ENCODE data around the gene CRACR2A. TPM values are rescaled to one million over a fixed set of nuclear protein-coding genes. Genes with fewer than 3 reads are reported as not detected.

CRACR2A gene
- polyA plus RNA-seq, 3 donors, result 2.8 to 10.7 (median 5.8) TPM

GRCh38 chr12:3580094-3580749 lies 172.7 kb downstream of the CRACR2A start:
- no peak overlapping the region for H3K4me3 ChIP-seq (replicated peaks in 1 of 3; ENCODE audit: low read depth in 2 of 3, low read length in 3 of 3)
- no peaks in the 10 kb centered on the region for H3K4me1 ChIP-seq (ENCODE audit: control insufficient read depth in 1 of 2, insufficient read depth in 2 of 2, low read length in 2 of 2)
- peaks cover 0 to 4% (median 2%) of the 10 kb centered on the region in 7 donors for H3K9me3 Mint-ChIP-seq
- no peaks in the 10 kb centered on the region for H3K4me1 Mint-ChIP-seq
- no peak overlapping the region for H2AFZ ChIP-seq (ENCODE audit: insufficient read depth, low read depth, low read length, poor library complexity, severe bottlenecking)
- WGBS (ENCODE audit: insufficient coverage), result 93% methylated on average over 13 of the region's 13 CpGs
- intact Hi-C loops (cut with micrococcal nuclease), result no loop called here
- no peak overlapping the region for H3K4me3 Mint-ChIP-seq
- H3K9ac ChIP-seq (ENCODE audit: insufficient read depth, low read length, poor library complexity, severe bottlenecking), result no peak overlapping the region
- DNase-seq, result no peak
- TF ChIP-seq CTCF (IDR thresholded peaks at IDR 0.05), result no peak
- H3K36me3 ChIP-seq (replicated peaks in 1 of 2; ENCODE audit: control insufficient read depth in 1 of 2, insufficient read depth in 2 of 2, low read length in 2 of 2), result no peaks in the 10 kb centered on the region
- H3K27me3 Mint-ChIP-seq (ENCODE audit: low read depth in 3 of 3), result peaks cover 11 to 16% (median 15%) of the 10 kb centered on the region in 3 donors
- H3K4me2 ChIP-seq (replicated peaks; ENCODE audit: extremely low read depth, low read length, poor library complexity, severe bottlenecking), result no peak overlapping the region
- no peak overlapping the region for H3K27ac ChIP-seq (ENCODE audit: low read depth in 1 of 2, low read length in 2 of 2)
- no peaks in the 10 kb centered on the region for H3K79me2 ChIP-seq (ENCODE audit: insufficient read depth, low read length)
- H4K20me1 ChIP-seq (ENCODE audit: insufficient read depth, low read length), result no peaks in the 10 kb centered on the region
- no peaks in the 10 kb centered on the region for H3K27me3 ChIP-seq (ENCODE audit: control insufficient read depth in 2 of 2, insufficient read depth in 2 of 2, low read length in 2 of 2)
- no peak overlapping the region for H3K27ac Mint-ChIP-seq
- no peaks in the 10 kb centered on the region for H3K36me3 Mint-ChIP-seq
- H3K9me3 ChIP-seq (replicated peaks in 1 of 2; ENCODE audit: control insufficient read depth in 1 of 2, insufficient read depth in 1 of 2, low read length in 2 of 2), result no peaks in the 10 kb centered on the region

- no peak overlapping the region for H3K4me3 ChIP-seq (replicated peaks in 1 of 3; ENCODE audit: low read depth in 2 of 3, low read length in 3 of 3)
- H3K4me1 ChIP-seq (ENCODE audit: control insufficient read depth in 1 of 2, insufficient read depth in 2 of 2, low read length in 2 of 2), result no peaks in the 10 kb centered on the region
- 91% methylated on average over 8 of the region's 15 CpGs for WGBS (ENCODE audit: insufficient coverage)
- no peaks in the 10 kb centered on the region for H3K36me3 ChIP-seq (replicated peaks in 1 of 2; ENCODE audit: control insufficient read depth in 1 of 2, insufficient read depth in 2 of 2, low read length in 2 of 2)
- H3K79me2 ChIP-seq (ENCODE audit: insufficient read depth, low read length), result no peaks in the 10 kb centered on the region
- no peak for DNase-seq
- H3K4me2 ChIP-seq (replicated peaks; ENCODE audit: extremely low read depth, low read length, poor library complexity, severe bottlenecking), result no peak overlapping the region
- no peaks in the 10 kb centered on the region for H4K20me1 ChIP-seq (ENCODE audit: insufficient read depth, low read length)
- Mint-ChIP-seq H3K4me1 (no peaks in the 10 kb centered on the region), H3K36me3 (no peaks in the 10 kb centered on the region), H3K4me3 (no peak overlapping the region), H3K9me3 (peaks cover 0 to 4% (median 2%) of the 10 kb centered on the region in 7 donors), H3K27ac (no peak overlapping the region), H3K27me3 (ENCODE audit: low read depth in 3 of 3) (peaks cover 14 to 17% (median 16%) of the 10 kb centered on the region in 3 donors)
- intact Hi-C loops (cut with micrococcal nuclease), result no loop called here
- no peak overlapping the region for H2AFZ ChIP-seq (ENCODE audit: insufficient read depth, low read depth, low read length, poor library complexity, severe bottlenecking)
- H3K9me3 ChIP-seq (replicated peaks in 1 of 2; ENCODE audit: control insufficient read depth in 1 of 2, insufficient read depth in 1 of 2, low read length in 2 of 2), result no peaks in the 10 kb centered on the region
- no peak overlapping the region for H3K9ac ChIP-seq (ENCODE audit: insufficient read depth, low read length, poor library complexity, severe bottlenecking)
- no peak for TF ChIP-seq CTCF (IDR thresholded peaks at IDR 0.05)
- H3K27ac ChIP-seq (ENCODE audit: low read depth in 1 of 2, low read length in 2 of 2), result no peak overlapping the region
- H3K27me3 ChIP-seq (ENCODE audit: control insufficient read depth in 2 of 2, insufficient read depth in 2 of 2, low read length in 2 of 2), result no peaks in the 10 kb centered on the region
Observed at GRCh38 chr12:3579446-3580093, 173.3 kb downstream of the CRACR2A start.

Data from CD14-positive monocyte (primary cell).